Caco-2 (cell line): Measurements from ENCODE around the gene PELI1. TPM values are rescaled to one million over a fixed set of nuclear protein-coding genes. Genes with fewer than 3 reads are reported as not detected.

Source experiments
- BruUV-seq: library from RNA; stranded (reverse); fragments of 400-500 nt; replicated peaks from 2 replicates; lab custom pipeline; 2021; lab: Mats Ljungman, UMichigan
- CTCF ChIA-PET: fragments of 300-600 bp; sonication (Branson Sonifier 250); formaldehyde crosslinking; loops from one replicate; lab custom pipeline; 2022; ENCODE audit warnings: antibody characterized with exemption; lab: Charles Lee
- POLR2A ChIA-PET: fragments of 300-600 bp; sonication (Branson Sonifier 250); formaldehyde crosslinking; loops from one replicate; lab custom pipeline; 2022; ENCODE audit warnings: antibody characterized with exemption; lab: Charles Lee
- DNase-seq, 2 experiments: peaks; one replicate each; pipeline versions ENCODE4 v3.0.0 to v3.0.0-alpha.2; 2020 to 2022
- H3K27me3 ChIP-seq: replicated peaks from 2 replicates; pipeline ENCODE4 v1.6.0; 2011; ENCODE audit warnings: low read length; ENCODE audit not compliant: control insufficient read depth, insufficient read depth
- H3K36me3 ChIP-seq: 2 replicates; pipeline ENCODE4 v1.5.1; 2011; ENCODE audit warnings: low read length; ENCODE audit not compliant: control insufficient read depth, insufficient read depth
- H3K4me1 ChIP-seq: fragments of 250-450 bp; sonication (Bioruptor Pico); 2 replicates; pipeline ENCODE4 v1.5.1; 2020; ENCODE audit warnings: mild to moderate bottlenecking
- H3K4me3 ChIP-seq: 2 replicates; pipeline ENCODE4 v1.5.1; 2011; ENCODE audit warnings: low read depth, mild to moderate bottlenecking, control low read depth, low read length
- H3K9me3 ChIP-seq: fragments of 250-450 bp; sonication (Bioruptor Pico); 2 replicates; pipeline ENCODE4 v1.5.1; 2020; ENCODE audit warnings: mild to moderate bottlenecking, moderate library complexity
- H3K27ac Mint-ChIP-seq: one replicate; pipeline ENCODE4 v1.8.0; 2022; ENCODE audit warnings: mixed read lengths; ENCODE audit not compliant: unreplicated experiment
- H3K27me3 Mint-ChIP-seq: one replicate; pipeline ENCODE4 v1.8.0; 2022; ENCODE audit warnings: mixed read lengths; ENCODE audit not compliant: insufficient read depth, unreplicated experiment
- H3K36me3 Mint-ChIP-seq: one replicate; pipeline ENCODE4 v1.8.0; 2022; ENCODE audit warnings: mild to moderate bottlenecking, mixed read lengths; ENCODE audit not compliant: insufficient read depth, unreplicated experiment
- H3K4me1 Mint-ChIP-seq: one replicate; pipeline ENCODE4 v1.8.0; 2022; ENCODE audit warnings: low read depth, mixed read lengths; ENCODE audit not compliant: unreplicated experiment
- H3K4me3 Mint-ChIP-seq: one replicate; pipeline ENCODE4 v1.8.0; 2022; ENCODE audit warnings: mild to moderate bottlenecking, moderate library complexity, mixed read lengths; ENCODE audit not compliant: unreplicated experiment
- H3K9me3 Mint-ChIP-seq: one replicate; pipeline ENCODE4 v1.8.0; 2022; ENCODE audit warnings: mixed read lengths; ENCODE audit not compliant: unreplicated experiment
- intact Hi-C: fragments of 100-400 bp; cut with micrococcal nuclease; formaldehyde crosslinking; loops from one replicate; pipeline ENCODE4 v1.10.0; 2022; ENCODE audit not compliant: unreplicated experiment
- total RNA-seq: library from RNA; stranded (reverse); gene quantifications from 2 replicates; pipeline ENCODE4 v1.2.3, GENCODE V29; 2022
- TF ChIP-seq, protein P1 (sequence below), 2 experiments: fragments of 200-600 bp in 1 of 2; IDR thresholded peaks; 1 replicate in 1 of 2; 2 replicates in 1 of 2; pipeline versions ENCODE4 v1.5.1 to v1.8.0; 2011 to 2022; ENCODE audit warnings: antibody characterized with exemption in 1 of 2, control low read depth in 1 of 2, inconsistent platforms in 1 of 2, low read depth in 1 of 2, low read length in 1 of 2, mild to moderate bottlenecking in 1 of 2, moderate library complexity in 1 of 2; ENCODE audit not compliant: insufficient read depth in 1 of 2, severe bottlenecking in 1 of 2, unreplicated experiment in 1 of 2

Gene PELI1
- total RNA-seq, 1 experiment from 2014 or later: 64.1 TPM

DNA sequence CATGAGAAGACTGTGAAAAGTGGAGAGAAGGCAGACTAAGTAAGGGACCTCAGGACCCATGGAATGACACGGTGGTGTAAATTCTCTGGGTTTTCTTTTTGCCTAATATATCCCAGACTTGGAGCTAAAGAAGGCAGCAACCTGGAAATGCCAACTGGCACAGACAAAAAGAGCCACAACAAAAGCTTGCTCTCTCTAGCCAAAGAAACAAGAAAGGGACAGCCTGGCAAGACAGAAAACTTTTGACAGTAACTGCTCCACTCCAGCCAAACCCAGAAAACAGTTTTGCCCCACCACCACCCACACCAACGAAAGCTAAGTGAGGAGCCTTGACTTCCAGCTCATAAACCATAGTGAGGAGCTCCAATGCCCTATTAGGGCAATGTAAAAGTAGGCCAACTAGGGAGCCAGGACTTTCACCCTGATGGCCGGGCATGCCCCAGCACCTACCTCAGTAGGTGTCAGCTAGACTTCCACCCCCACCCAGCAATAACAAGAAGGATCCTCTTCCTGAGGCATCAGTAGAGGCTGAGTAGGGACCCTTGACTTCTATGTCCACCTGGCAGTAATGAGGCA is 35.5 kb downstream of the PELI1 start:
- DNase-seq: no peak
- H3K27ac Mint-ChIP-seq: peak overlapping the region; percentile 65
- no peaks in the 10 kb centered on the region for H3K36me3 ChIP-seq
- POLR2A ChIA-PET: no interaction called here
- H3K4me1 ChIP-seq: peaks cover 87% of the 10 kb centered on the region
- H3K4me1 Mint-ChIP-seq: peaks cover 66% of the 10 kb centered on the region
- H3K4me3 ChIP-seq: no peak overlapping the region
- H3K27me3 Mint-ChIP-seq: no peaks in the 10 kb centered on the region
- TF ChIP-seq, protein P1, sequence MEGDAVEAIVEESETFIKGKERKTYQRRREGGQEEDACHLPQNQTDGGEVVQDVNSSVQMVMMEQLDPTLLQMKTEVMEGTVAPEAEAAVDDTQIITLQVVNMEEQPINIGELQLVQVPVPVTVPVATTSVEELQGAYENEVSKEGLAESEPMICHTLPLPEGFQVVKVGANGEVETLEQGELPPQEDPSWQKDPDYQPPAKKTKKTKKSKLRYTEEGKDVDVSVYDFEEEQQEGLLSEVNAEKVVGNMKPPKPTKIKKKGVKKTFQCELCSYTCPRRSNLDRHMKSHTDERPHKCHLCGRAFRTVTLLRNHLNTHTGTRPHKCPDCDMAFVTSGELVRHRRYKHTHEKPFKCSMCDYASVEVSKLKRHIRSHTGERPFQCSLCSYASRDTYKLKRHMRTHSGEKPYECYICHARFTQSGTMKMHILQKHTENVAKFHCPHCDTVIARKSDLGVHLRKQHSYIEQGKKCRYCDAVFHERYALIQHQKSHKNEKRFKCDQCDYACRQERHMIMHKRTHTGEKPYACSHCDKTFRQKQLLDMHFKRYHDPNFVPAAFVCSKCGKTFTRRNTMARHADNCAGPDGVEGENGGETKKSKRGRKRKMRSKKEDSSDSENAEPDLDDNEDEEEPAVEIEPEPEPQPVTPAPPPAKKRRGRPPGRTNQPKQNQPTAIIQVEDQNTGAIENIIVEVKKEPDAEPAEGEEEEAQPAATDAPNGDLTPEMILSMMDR (IDR thresholded peaks at IDR 0.05; ENCODE audit: insufficient read depth in 1 of 2, low read depth in 1 of 2, low read length in 1 of 2, severe bottlenecking in 1 of 2, unreplicated experiment in 1 of 2): no peak
- H3K9me3 ChIP-seq: no peaks in the 10 kb centered on the region
- intact Hi-C loops: loop anchor here (5.0 kb wide), 2 partner anchors 46 to 344 kb away; partner anchors contain the start of gene LGALSL
- H3K4me3 Mint-ChIP-seq: no peak overlapping the region
- H3K9me3 Mint-ChIP-seq: no peaks in the 10 kb centered on the region
- H3K27me3 ChIP-seq: no peaks in the 10 kb centered on the region
- CTCF ChIA-PET: no interaction called here
- no TSS peak for BruUV-seq
- peaks cover 63% of the 10 kb centered on the region for H3K36me3 Mint-ChIP-seq

- DNase-seq: peak; percentile 45 to 69
- Histone ChIP-seq H3K27me3 (no peaks in the 10 kb centered on the region), H3K36me3 (no peaks in the 10 kb centered on the region), H3K4me1 (peaks cover 90% of the 10 kb centered on the region), H3K4me3 (no peak overlapping the region), H3K9me3 (no peaks in the 10 kb centered on the region)
- intact Hi-C loops: loop anchor here (2.0 to 5.0 kb wide), 3 partner anchors 44 to 346 kb away; partner anchors contain the start of gene LGALSL
- ChIA-PET CTCF (interaction anchor here (0.6 to 1.8 kb wide), 4 partner anchors 9 to 57 kb away, joined by 3 to 8 read pairs (median 4); no protein-coding TSS in a partner anchor), POLR2A (interaction anchor here (0.5 to 0.8 kb wide), 2 partner anchors 15 to 548 kb away, joined by 3 to 4 read pairs; no protein-coding TSS in a partner anchor)
- peak overlapping the region; percentile 56 for H3K4me3 Mint-ChIP-seq
- BruUV-seq: no TSS peak
- no peaks in the 10 kb centered on the region for H3K9me3 Mint-ChIP-seq
- no peaks in the 10 kb centered on the region for H3K27me3 Mint-ChIP-seq
- H3K4me1 Mint-ChIP-seq: peaks cover 75% of the 10 kb centered on the region
- peak overlapping the region; percentile 72 for H3K27ac Mint-ChIP-seq
- TF ChIP-seq, protein P1 (IDR thresholded peaks at IDR 0.05; ENCODE audit: insufficient read depth in 1 of 2, low read depth in 1 of 2, low read length in 1 of 2, severe bottlenecking in 1 of 2, unreplicated experiment in 1 of 2): no peak
- peaks cover 85% of the 10 kb centered on the region for H3K36me3 Mint-ChIP-seq
Measured at GRCh38 chr2:64106481-64106880, 37.7 kb downstream of the PELI1 start.

- H3K36me3 Mint-ChIP-seq: peaks cover 88% of the 10 kb centered on the region
- H3K27ac Mint-ChIP-seq: peak overlapping the region; percentile 72
- peaks cover 91% of the 10 kb centered on the region for H3K4me1 ChIP-seq
- H3K9me3 Mint-ChIP-seq: no peaks in the 10 kb centered on the region
- BruUV-seq: TSS peak; percentile 83
- H3K4me3 ChIP-seq: no peak overlapping the region
- CTCF ChIA-PET: interaction anchor here (0.6 to 1.8 kb wide), 5 partner anchors 9 to 109 kb away, joined by 3 to 8 read pairs (median 4); no protein-coding TSS in a partner anchor
- no peaks in the 10 kb centered on the region for H3K9me3 ChIP-seq
- peak overlapping the region; percentile 56 for H3K4me3 Mint-ChIP-seq
- H3K36me3 ChIP-seq: no peaks in the 10 kb centered on the region
- intact Hi-C loops: loop anchor here (2.0 to 5.0 kb wide), 3 partner anchors 44 to 346 kb away; partner anchors contain the start of gene LGALSL
- H3K4me1 Mint-ChIP-seq: peaks cover 74% of the 10 kb centered on the region
- peak; percentile 71 to 74 for DNase-seq
- TF ChIP-seq, protein P1 (IDR thresholded peaks at IDR 0.05; ENCODE audit: insufficient read depth in 1 of 2, low read depth in 1 of 2, low read length in 1 of 2, severe bottlenecking in 1 of 2, unreplicated experiment in 1 of 2): no peak
- no peaks in the 10 kb centered on the region for H3K27me3 Mint-ChIP-seq
- POLR2A ChIA-PET: interaction anchor here (0.5 to 0.8 kb wide), 2 partner anchors 14 to 549 kb away, joined by 3 to 4 read pairs; no protein-coding TSS in a partner anchor
- H3K27me3 ChIP-seq: no peaks in the 10 kb centered on the region
Measured at GRCh38 chr2:64105670-64106461, 38.4 kb downstream of the PELI1 start.
